ENCODE results near the gene INTS13. TPM values are rescaled to one million over a fixed set of nuclear protein-coding genes. Genes with fewer than 3 reads are reported as not detected.

Gene INTS13
- polyA plus RNA-seq, 1 of the 3 experiments (the other 2 are of a cell fraction), result 7.2 TPM

DNA sequence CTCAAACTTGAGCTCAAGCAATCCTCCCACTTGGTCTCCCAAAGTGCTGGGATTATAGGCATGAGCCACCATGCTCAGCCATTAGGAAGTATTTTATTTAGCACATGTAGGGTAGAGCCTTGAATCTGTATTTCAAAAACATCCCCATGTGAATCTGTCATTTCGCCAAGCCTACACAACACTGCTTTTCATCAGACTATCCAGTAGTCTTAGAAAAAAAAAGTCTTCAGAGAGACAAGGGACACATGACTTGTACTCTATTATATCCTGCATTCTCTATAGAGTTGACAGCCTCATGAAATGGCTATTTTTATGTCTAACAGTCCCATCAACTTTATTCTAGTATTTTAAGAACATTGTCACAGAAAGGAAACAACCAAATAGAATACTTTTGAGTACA lies 41.0 kb upstream of the INTS13 start:
- Histone ChIP-seq H3K9me2 (no peaks in the 10 kb centered on the region), H3K9me3 (no peaks in the 10 kb centered on the region), H3K4me3 (ENCODE audit: low read depth in 2 of 2, low read length in 1 of 2) (no peak overlapping the region), H3K4me2 (no peak overlapping the region), H3K4me1 (ENCODE audit: control insufficient read depth in 1 of 2, insufficient read depth in 2 of 2, low read depth in 1 of 2, low read length in 1 of 2) (no peaks in the 10 kb centered on the region; a peak in 1 of 4 replicates), H3K27me3 (ENCODE audit: insufficient read depth) (no peaks in the 10 kb centered on the region), H3K36me3 (replicated peaks in 1 of 2; ENCODE audit: control insufficient read depth in 1 of 2, insufficient read depth in 2 of 2, low read length in 1 of 2) (peaks cover 36 to 62% of the 10 kb centered on the region in 2 experiments), H3K9ac (no peak overlapping the region), H2AFZ (ENCODE audit: low read depth) (no peak overlapping the region), H3K79me2 (ENCODE audit: insufficient read depth) (no peaks in the 10 kb centered on the region), H4K20me1 (ENCODE audit: insufficient read depth) (0 out of 2 replicates have a peak, but pooled peaks cover 3% of the 10 kb centered on the region), H3F3A (replicated peaks; ENCODE audit: insufficient read depth) (peaks cover 3% of the 10 kb centered on the region), H3K27ac (ENCODE audit: low read depth in 2 of 2, low read length in 1 of 2) (no peak overlapping the region)
- CTCF ChIA-PET, result interaction anchor here (1.3 kb wide), 1 partner anchor 10 kb away, joined by 3 read pairs; no protein-coding TSS in a partner anchor
- no peak for DNase-seq
- POLR2A ChIA-PET, result no interaction called here
- TF ChIP-seq YY1 (IDR thresholded peaks at IDR 0.05; ENCODE audit: low read depth), result no peak
- no peak for TF ChIP-seq FOSL2 (IDR thresholded peaks at IDR 0.05; ENCODE audit: borderline replicate concordance, low read depth)
- no peak for TF ChIP-seq FOXM1 (IDR thresholded peaks at IDR 0.05; ENCODE audit: low read depth)
- no peak for TF ChIP-seq REST (IDR thresholded peaks at IDR 0.05; ENCODE audit: low read depth, low read length)
- TF ChIP-seq JUND (IDR thresholded peaks at IDR 0.05), result no peak
- TF ChIP-seq TEAD4 (IDR thresholded peaks at IDR 0.05; ENCODE audit: borderline replicate concordance, insufficient read depth), result no peak
- TF ChIP-seq, protein P1, sequence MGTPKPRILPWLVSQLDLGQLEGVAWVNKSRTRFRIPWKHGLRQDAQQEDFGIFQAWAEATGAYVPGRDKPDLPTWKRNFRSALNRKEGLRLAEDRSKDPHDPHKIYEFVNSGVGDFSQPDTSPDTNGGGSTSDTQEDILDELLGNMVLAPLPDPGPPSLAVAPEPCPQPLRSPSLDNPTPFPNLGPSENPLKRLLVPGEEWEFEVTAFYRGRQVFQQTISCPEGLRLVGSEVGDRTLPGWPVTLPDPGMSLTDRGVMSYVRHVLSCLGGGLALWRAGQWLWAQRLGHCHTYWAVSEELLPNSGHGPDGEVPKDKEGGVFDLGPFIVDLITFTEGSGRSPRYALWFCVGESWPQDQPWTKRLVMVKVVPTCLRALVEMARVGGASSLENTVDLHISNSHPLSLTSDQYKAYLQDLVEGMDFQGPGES (IDR thresholded peaks at IDR 0.05; ENCODE audit: low read depth, low read length), result no peak
- TF ChIP-seq FOXJ3 (CRISPR knock-in tag; IDR thresholded peaks at IDR 0.05), result no peak
- TF ChIP-seq GATA2 (CRISPR knock-in tag; IDR thresholded peaks at IDR 0.05), result no peak
- TF ChIP-seq, protein P2, sequence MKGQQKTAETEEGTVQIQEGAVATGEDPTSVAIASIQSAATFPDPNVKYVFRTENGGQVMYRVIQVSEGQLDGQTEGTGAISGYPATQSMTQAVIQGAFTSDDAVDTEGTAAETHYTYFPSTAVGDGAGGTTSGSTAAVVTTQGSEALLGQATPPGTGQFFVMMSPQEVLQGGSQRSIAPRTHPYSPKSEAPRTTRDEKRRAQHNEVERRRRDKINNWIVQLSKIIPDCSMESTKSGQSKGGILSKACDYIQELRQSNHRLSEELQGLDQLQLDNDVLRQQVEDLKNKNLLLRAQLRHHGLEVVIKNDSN (IDR thresholded peaks at IDR 0.05; ENCODE audit: borderline replicate concordance, low read depth), result no peak
- 96% methylated on average over 1 of the region's 1 CpG for WGBS (ENCODE audit: low lambda C conversion rate)

DNA sequence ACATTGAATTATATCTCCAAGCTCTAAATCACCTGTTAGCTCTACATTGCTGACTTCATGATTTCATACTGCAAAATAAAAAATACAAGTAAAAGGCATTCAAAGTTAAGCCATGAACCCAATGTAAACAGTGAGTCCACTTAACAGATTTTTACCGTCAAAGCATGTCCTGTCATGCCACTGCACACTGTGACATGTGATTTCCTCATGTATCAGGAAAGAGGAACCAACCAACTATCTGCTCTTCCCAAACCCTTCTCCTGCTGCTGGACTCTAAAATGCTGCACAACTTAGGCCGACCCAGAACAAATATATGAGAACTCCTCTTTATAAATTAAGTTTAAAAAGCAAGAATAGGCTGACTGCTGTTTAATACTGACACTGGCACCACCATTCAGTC lies 38.9 kb upstream of the INTS13 start:
- CTCF ChIA-PET, result interaction anchor here (0.6 kb wide), 1 partner anchor 56 kb away, joined by 3 read pairs; no protein-coding TSS in a partner anchor
- no peak overlapping the region for H3K9ac ChIP-seq
- 98% methylated on average over 2 of the region's 2 CpGs for WGBS (ENCODE audit: low lambda C conversion rate)

More for the DNA sequence above, 38.9 kb upstream of the INTS13 start:
- Histone ChIP-seq H3K9me2 (no peaks in the 10 kb centered on the region), H3K27ac (ENCODE audit: low read depth in 2 of 2, low read length in 1 of 2) (no peak overlapping the region), H2AFZ (ENCODE audit: low read depth) (no peak overlapping the region), H4K20me1 (ENCODE audit: insufficient read depth) (0 out of 2 replicates have a peak, but pooled peaks cover 3% of the 10 kb centered on the region), H3K4me1 (ENCODE audit: control insufficient read depth in 1 of 2, insufficient read depth in 2 of 2, low read depth in 1 of 2, low read length in 1 of 2) (no peaks in the 10 kb centered on the region; a peak in 1 of 4 replicates), H3K79me2 (ENCODE audit: insufficient read depth) (no peaks in the 10 kb centered on the region), H3K9me3 (no peaks in the 10 kb centered on the region), H3F3A (replicated peaks; ENCODE audit: insufficient read depth) (peaks cover 3% of the 10 kb centered on the region), H3K36me3 (replicated peaks in 1 of 2; ENCODE audit: control insufficient read depth in 1 of 2, insufficient read depth in 2 of 2, low read length in 1 of 2) (peaks cover 42 to 61% of the 10 kb centered on the region in 2 experiments), H3K4me3 (ENCODE audit: low read depth in 2 of 2, low read length in 1 of 2) (no peak overlapping the region), H3K4me2 (no peak overlapping the region), H3K27me3 (ENCODE audit: insufficient read depth) (no peaks in the 10 kb centered on the region)
- DNase-seq, result no peak
- POLR2A ChIA-PET, result no interaction called here
- TF ChIP-seq GATA2 (CRISPR knock-in tag; IDR thresholded peaks at IDR 0.05) (no peak), FOSL2 (IDR thresholded peaks at IDR 0.05; ENCODE audit: borderline replicate concordance, low read depth) (no peak), NRF1 (IDR thresholded peaks at IDR 0.05; ENCODE audit: low read depth, low read length) (no peak), RAD21 (IDR thresholded peaks at IDR 0.05; ENCODE audit: low read length) (no peak), GABPA (IDR thresholded peaks at IDR 0.05; ENCODE audit: low read depth) (no peak), YY1 (IDR thresholded peaks at IDR 0.05; ENCODE audit: low read depth) (no peak)
- TF ChIP-seq, protein P3, sequence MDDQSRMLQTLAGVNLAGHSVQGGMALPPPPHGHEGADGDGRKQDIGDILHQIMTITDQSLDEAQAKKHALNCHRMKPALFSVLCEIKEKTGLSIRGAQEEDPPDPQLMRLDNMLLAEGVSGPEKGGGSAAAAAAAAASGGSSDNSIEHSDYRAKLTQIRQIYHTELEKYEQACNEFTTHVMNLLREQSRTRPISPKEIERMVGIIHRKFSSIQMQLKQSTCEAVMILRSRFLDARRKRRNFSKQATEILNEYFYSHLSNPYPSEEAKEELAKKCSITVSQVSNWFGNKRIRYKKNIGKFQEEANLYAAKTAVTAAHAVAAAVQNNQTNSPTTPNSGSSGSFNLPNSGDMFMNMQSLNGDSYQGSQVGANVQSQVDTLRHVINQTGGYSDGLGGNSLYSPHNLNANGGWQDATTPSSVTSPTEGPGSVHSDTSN (IDR thresholded peaks at IDR 0.05), result no peak

All from SK-N-SH (cell line).